Activated CD4-positive, alpha-beta T cell treated with anti-CD3 and anti-CD28 coated beads, Interleukin-2, amount 50 U/mL, for 16 hours (primary cell): ENCODE measurements around the gene HIRIP3.
A peak's percentile ranks its signal among the peaks of the same experiment; 100 is the strongest.
"Not testable (repeated sequence)": the region's sequence is repeated elsewhere in the genome, so short reads cannot be mapped to it uniquely, and the experiment has no call there.

Experiments used
- DNase-seq: peaks from one replicate; pipeline ENCODE4 v3.0.0-alpha.2; 2020

Gene HIRIP3

GRCh38 chr16:29982560-29983419 is 12.6 kb downstream of the HIRIP3 start:
- DNase-seq = no peak

- no peak for DNase-seq
Measured at GRCh38 chr16:29978564-29979270, 16.7 kb downstream of the HIRIP3 start.

- no peak for DNase-seq
Measured at GRCh38 chr16:29978081-29978480, 17.3 kb downstream of the HIRIP3 start.

GRCh38 chr16:29977063-29977825 is 18.2 kb downstream of the HIRIP3 start:
- no peak for DNase-seq

- no peak for DNase-seq
Measured at GRCh38 chr16:29975811-29976511, 19.5 kb downstream of the HIRIP3 start.

- no peak for DNase-seq
Measured at GRCh38 chr16:29975134-29975538, 20.3 kb downstream of the HIRIP3 start.

- DNase-seq = no peak
Measured at GRCh38 chr16:29974291-29975133, 20.9 kb downstream of the HIRIP3 start.

GRCh38 chr16:29973384-29974246 is 21.8 kb downstream of the HIRIP3 start, which contains the start of gene TAOK2:
TSS of gene TAOK2 (plus strand) at chr16:29973868. CDS start at chr16:29977773, 3,905 bp downstream.
- DNase-seq = peak; percentile 99

GRCh38 chr16:29972992-29973383 is 22.4 kb downstream of the HIRIP3 start:
- DNase-seq = no peak

GRCh38 chr16:29972500-29972899 is 22.9 kb downstream of the HIRIP3 start:
- no peak for DNase-seq

- DNase-seq = no peak
Measured at GRCh38 chr16:29971304-29971703, 24.1 kb downstream of the HIRIP3 start.

GRCh38 chr16:29968205-29968604 is 27.2 kb downstream of the HIRIP3 start:
- no peak for DNase-seq

- no peak for DNase-seq
Measured at GRCh38 chr16:29963021-29963743, 32.2 kb downstream of the HIRIP3 start.

- DNase-seq = no peak
Measured at GRCh38 chr16:29962344-29962994, 32.9 kb downstream of the HIRIP3 start.

GRCh38 chr16:29961479-29962343 is 33.7 kb downstream of the HIRIP3 start, which contains the start of gene TMEM219:
TSS of gene TMEM219 (plus strand) at chr16:29962079. CDS start at chr16:29963144, 1,065 bp downstream.
- peak; percentile 92 for DNase-seq

GRCh38 chr16:29961127-29961478 is 34.3 kb downstream of the HIRIP3 start:
- no peak for DNase-seq

GRCh38 chr16:29959821-29960220 is 35.6 kb downstream of the HIRIP3 start:
- not testable (repeated sequence) for DNase-seq

GRCh38 chr16:29959293-29959692 is 36.1 kb downstream of the HIRIP3 start:
- DNase-seq = no peak
